SU-DHL-6 (cell line): ENCODE data around the gene ADAMTS3.

Experiments used
- EZH2phosphoT487 ChIP-seq: fragments of 200-600 bp; sonication (generic), shearing (Covaris generic); conservative IDR thresholded peaks from 2 replicates; pipeline ENCODE4 v1.6.1; 2018; ENCODE audit warnings: mild to moderate bottlenecking, antibody characterized with exemption, low read length, moderate library complexity, mixed read lengths
- TF ChIP-seq, protein P1 (sequence below): fragments of 200-600 bp; sonication (generic); IDR thresholded peaks from one replicate; pipeline ENCODE4 v1.5.1; 2017; ENCODE audit warnings: antibody characterized with exemption, mild to moderate bottlenecking, low read length, moderate library complexity; ENCODE audit not compliant: insufficient read depth, poor library complexity, severe bottlenecking

GRCh38 chr4:72351521-72351920 lies 217.5 kb downstream of the ADAMTS3 start:
- TF ChIP-seq EZH2phosphoT487 = no peak
- TF ChIP-seq, protein P1, sequence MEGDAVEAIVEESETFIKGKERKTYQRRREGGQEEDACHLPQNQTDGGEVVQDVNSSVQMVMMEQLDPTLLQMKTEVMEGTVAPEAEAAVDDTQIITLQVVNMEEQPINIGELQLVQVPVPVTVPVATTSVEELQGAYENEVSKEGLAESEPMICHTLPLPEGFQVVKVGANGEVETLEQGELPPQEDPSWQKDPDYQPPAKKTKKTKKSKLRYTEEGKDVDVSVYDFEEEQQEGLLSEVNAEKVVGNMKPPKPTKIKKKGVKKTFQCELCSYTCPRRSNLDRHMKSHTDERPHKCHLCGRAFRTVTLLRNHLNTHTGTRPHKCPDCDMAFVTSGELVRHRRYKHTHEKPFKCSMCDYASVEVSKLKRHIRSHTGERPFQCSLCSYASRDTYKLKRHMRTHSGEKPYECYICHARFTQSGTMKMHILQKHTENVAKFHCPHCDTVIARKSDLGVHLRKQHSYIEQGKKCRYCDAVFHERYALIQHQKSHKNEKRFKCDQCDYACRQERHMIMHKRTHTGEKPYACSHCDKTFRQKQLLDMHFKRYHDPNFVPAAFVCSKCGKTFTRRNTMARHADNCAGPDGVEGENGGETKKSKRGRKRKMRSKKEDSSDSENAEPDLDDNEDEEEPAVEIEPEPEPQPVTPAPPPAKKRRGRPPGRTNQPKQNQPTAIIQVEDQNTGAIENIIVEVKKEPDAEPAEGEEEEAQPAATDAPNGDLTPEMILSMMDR = no peak
